ENCODE results near the gene TRAF3. TPM values are rescaled to one million over a fixed set of nuclear protein-coding genes. Genes with fewer than 3 reads are reported as not detected.

Gene TRAF3
- total RNA-seq, 1 experiment from 2014 or later = 15.1 TPM

- DNase-seq (ENCODE audit: extremely low read depth, low read depth) = no peak
These were observed 154.5 kb downstream of the TRAF3 start for GRCh38 chr14:102931580-102932285.

GRCh38 chr14:102932484-102933248 is 155.4 kb downstream of the TRAF3 start:
- no peak for DNase-seq (ENCODE audit: extremely low read depth, low read depth)

GRCh38 chr14:102933618-102934231 is 156.5 kb downstream of the TRAF3 start:
- DNase-seq (ENCODE audit: extremely low read depth, low read depth) = no peak

- DNase-seq (ENCODE audit: extremely low read depth, low read depth) = no peak
These were observed 158.5 kb downstream of the TRAF3 start for GRCh38 chr14:102935756-102936155.

- no peak for DNase-seq (ENCODE audit: extremely low read depth, low read depth)
These were observed 160.3 kb downstream of the TRAF3 start for GRCh38 chr14:102937331-102938175.

GRCh38 chr14:102938191-102938590 is 160.9 kb downstream of the TRAF3 start:
- DNase-seq (ENCODE audit: extremely low read depth, low read depth) = no peak

- no peak for DNase-seq (ENCODE audit: extremely low read depth, low read depth)
These were observed 162.1 kb downstream of the TRAF3 start for GRCh38 chr14:102939329-102939728.

- DNase-seq (ENCODE audit: extremely low read depth, low read depth) = no peak
These were observed 162.7 kb downstream of the TRAF3 start for GRCh38 chr14:102939820-102940561.

- DNase-seq (ENCODE audit: extremely low read depth, low read depth) = no peak
These were observed 163.6 kb downstream of the TRAF3 start for GRCh38 chr14:102940729-102941362.

- no peak for DNase-seq (ENCODE audit: extremely low read depth, low read depth)
These were observed 164.3 kb downstream of the TRAF3 start for GRCh38 chr14:102941419-102942011.

GRCh38 chr14:102942069-102942468 is 164.8 kb downstream of the TRAF3 start:
- no peak for DNase-seq (ENCODE audit: extremely low read depth, low read depth)

GRCh38 chr14:102943454-102943853 is 166.2 kb downstream of the TRAF3 start:
- no peak for DNase-seq (ENCODE audit: extremely low read depth, low read depth)

- DNase-seq (ENCODE audit: extremely low read depth, low read depth) = no peak
These were observed 166.7 kb downstream of the TRAF3 start for GRCh38 chr14:102943979-102944378.

GRCh38 chr14:102944448-102945330 is 167.4 kb downstream of the TRAF3 start:
- DNase-seq (ENCODE audit: extremely low read depth, low read depth) = no peak

- DNase-seq (ENCODE audit: extremely low read depth, low read depth) = no peak
These were observed 168.3 kb downstream of the TRAF3 start for GRCh38 chr14:102945346-102946130.

- no peak for DNase-seq (ENCODE audit: extremely low read depth, low read depth)
These were observed 170.3 kb downstream of the TRAF3 start for GRCh38 chr14:102947321-102948103.

- DNase-seq (ENCODE audit: extremely low read depth, low read depth) = no peak
These were observed 171.4 kb downstream of the TRAF3 start for GRCh38 chr14:102948698-102949061.
